AG09319 (cell line): Measurements from ENCODE around the gene ATP6V1B1.

Experiments used
- DNase-seq: peaks from one replicate; pipeline ENCODE4 v3.0.0-alpha.2; 2010; ENCODE audit warnings: low read depth; ENCODE audit errors: extremely low read depth
- CTCF ChIP-seq: IDR thresholded peaks from 2 replicates; pipeline ENCODE4 v1.5.1; 2011; ENCODE audit warnings: low read depth, mild to moderate bottlenecking, inconsistent platforms, low read length, moderate library complexity

ATP6V1B1 gene

GRCh38 chr2:70960833-70961647 lies 25.3 kb downstream of the ATP6V1B1 start:
- no peak for TF ChIP-seq CTCF
- no peak for DNase-seq

GRCh38 chr2:70961648-70961994 lies 25.9 kb downstream of the ATP6V1B1 start:
- TF ChIP-seq CTCF, result no peak
- DNase-seq, result no peak

- TF ChIP-seq CTCF, result no peak
- no peak for DNase-seq
Measured at GRCh38 chr2:70962211-70962884, 26.6 kb downstream of the ATP6V1B1 start.

- TF ChIP-seq CTCF, result no peak
- DNase-seq, result no peak
Measured at GRCh38 chr2:70962885-70963878, 27.5 kb downstream of the ATP6V1B1 start.

GRCh38 chr2:70964133-70964532 lies 28.4 kb downstream of the ATP6V1B1 start:
- DNase-seq, result no peak
- no peak for TF ChIP-seq CTCF

GRCh38 chr2:70964596-70965386 lies 29.1 kb downstream of the ATP6V1B1 start:
- TF ChIP-seq CTCF, result peak; percentile 82
- DNase-seq, result no peak
